Measurements from ENCODE around the gene ITGB6.

DNA sequence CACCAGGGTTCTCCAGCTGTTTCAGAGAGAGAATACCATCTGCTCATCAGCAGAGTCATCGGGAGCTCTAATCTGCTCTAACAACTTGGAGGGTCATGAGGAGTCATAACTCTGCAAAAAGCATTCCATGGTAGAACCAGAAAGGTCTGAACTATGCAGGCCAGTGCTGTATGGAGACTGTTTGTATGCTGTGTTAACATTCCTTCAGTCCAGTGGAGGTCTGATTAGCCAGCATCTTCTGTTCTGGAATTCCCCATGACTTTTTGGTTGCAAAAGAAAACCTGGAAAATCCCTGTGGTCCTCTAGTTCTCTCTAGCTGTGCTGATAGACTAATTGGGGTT lies 9.4 kb upstream of the ITGB6 start:
- TF ChIP-seq, protein P1, sequence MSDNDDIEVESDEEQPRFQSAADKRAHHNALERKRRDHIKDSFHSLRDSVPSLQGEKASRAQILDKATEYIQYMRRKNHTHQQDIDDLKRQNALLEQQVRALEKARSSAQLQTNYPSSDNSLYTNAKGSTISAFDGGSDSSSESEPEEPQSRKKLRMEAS (IDR thresholded peaks at IDR 0.05): no peak
- no peak for TF ChIP-seq TEAD4 (IDR thresholded peaks at IDR 0.05)
- TF ChIP-seq RAD21 (IDR thresholded peaks at IDR 0.05; ENCODE audit: low read depth): no peak
- TF ChIP-seq FOXM1 (IDR thresholded peaks at IDR 0.05; ENCODE audit: borderline replicate concordance, low read depth): no peak
- no peak for TF ChIP-seq EP300 (IDR thresholded peaks at IDR 0.05; ENCODE audit: borderline replicate concordance)
- TF ChIP-seq ZBTB7A (IDR thresholded peaks at IDR 0.05; ENCODE audit: low read depth): no peak
- TF ChIP-seq EGR1 (IDR thresholded peaks at IDR 0.05): no peak
- no peak for TF ChIP-seq YY1 (IDR thresholded peaks at IDR 0.05; ENCODE audit: low read depth)
